ENCODE results near the gene ARHGAP22.

Gene ARHGAP22

GRCh38 chr10:48587819-48588218 is 17.1 kb downstream of the ARHGAP22 start:
- no peak for DNase-seq (ENCODE audit: low read depth)

- no peak for DNase-seq (ENCODE audit: low read depth)
Observed at GRCh38 chr10:48587101-48587500, 17.8 kb downstream of the ARHGAP22 start.

- DNase-seq (ENCODE audit: low read depth) = no peak
Observed at GRCh38 chr10:48582970-48583369, 21.9 kb downstream of the ARHGAP22 start.

- DNase-seq (ENCODE audit: low read depth) = no peak
Observed at GRCh38 chr10:48580236-48580635, 24.6 kb downstream of the ARHGAP22 start.

- peak; percentile 61 for DNase-seq (ENCODE audit: low read depth)
Observed at GRCh38 chr10:48579251-48579960, 25.5 kb downstream of the ARHGAP22 start.

- no peak for DNase-seq (ENCODE audit: low read depth)
Observed at GRCh38 chr10:48577158-48577557, 27.7 kb downstream of the ARHGAP22 start.

GRCh38 chr10:48576501-48576900 is 28.4 kb downstream of the ARHGAP22 start:
- DNase-seq (ENCODE audit: low read depth) = no peak

- no peak for DNase-seq (ENCODE audit: low read depth)
Observed at GRCh38 chr10:48575901-48576300, 29.0 kb downstream of the ARHGAP22 start.

- DNase-seq (ENCODE audit: low read depth) = no peak
Observed at GRCh38 chr10:48574817-48575380, 30.0 kb downstream of the ARHGAP22 start.

GRCh38 chr10:48574322-48574796 is 30.5 kb downstream of the ARHGAP22 start:
- DNase-seq (ENCODE audit: low read depth) = no peak

GRCh38 chr10:48573045-48573444 is 31.8 kb downstream of the ARHGAP22 start:
- DNase-seq (ENCODE audit: low read depth) = no peak

GRCh38 chr10:48572414-48572813 is 32.5 kb downstream of the ARHGAP22 start:
- peak; percentile 80 for DNase-seq (ENCODE audit: low read depth)

GRCh38 chr10:48568546-48568945 is 36.3 kb downstream of the ARHGAP22 start:
- no peak for DNase-seq (ENCODE audit: low read depth)

GRCh38 chr10:48568131-48568530 is 36.7 kb downstream of the ARHGAP22 start:
- DNase-seq (ENCODE audit: low read depth) = no peak

GRCh38 chr10:48567346-48567745 is 37.5 kb downstream of the ARHGAP22 start:
- no peak for DNase-seq (ENCODE audit: low read depth)

- no peak for DNase-seq (ENCODE audit: low read depth)
Observed at GRCh38 chr10:48564466-48565160, 40.3 kb downstream of the ARHGAP22 start.

- peak; percentile 57 for DNase-seq (ENCODE audit: low read depth)
Observed at GRCh38 chr10:48557511-48558123, 47.3 kb downstream of the ARHGAP22 start.

- no peak for DNase-seq (ENCODE audit: low read depth)
Observed at GRCh38 chr10:48556713-48557112, 48.2 kb downstream of the ARHGAP22 start.

- no peak for DNase-seq (ENCODE audit: low read depth)
Observed at GRCh38 chr10:48556065-48556464, 48.8 kb downstream of the ARHGAP22 start.

- no peak for DNase-seq (ENCODE audit: low read depth)
Observed at GRCh38 chr10:48555310-48556042, 49.4 kb downstream of the ARHGAP22 start.

GRCh38 chr10:48554656-48555055 is 50.2 kb downstream of the ARHGAP22 start:
- no peak for DNase-seq (ENCODE audit: low read depth)

GRCh38 chr10:48554246-48554645 is 50.6 kb downstream of the ARHGAP22 start:
- no peak for DNase-seq (ENCODE audit: low read depth)
